HepG2 (cell line): Measurements from ENCODE around the gene PFKL. TPM values are rescaled to one million over a fixed set of nuclear protein-coding genes. Genes with fewer than 3 reads are reported as not detected.
A peak's percentile ranks its signal among the peaks of the same experiment; 100 is the strongest.

Experiments
- ARID3A ChIP-seq: IDR thresholded peaks from 2 replicates; pipeline ENCODE4 v1.6.1; 2012; ENCODE audit warnings: low read depth, low read length, improper control_type of control experiment
- CREM ChIP-seq, 2 experiments: sonication (generic) in 1 of 2; formaldehyde crosslinking in 1 of 2; IDR thresholded peaks; 2 replicates each; pipeline versions ENCODE4 v1.4.0 to v1.6.1; 2016 to 2020; ENCODE audit warnings: antibody characterized with exemption in 1 of 2, mild to moderate bottlenecking in 1 of 2, missing genetic modification reagents in 1 of 2
- EEA1 ChIP-seq: sonication (generic); formaldehyde crosslinking; IDR thresholded peaks from 2 replicates; pipeline ENCODE4 v1.5.1; 2020; ENCODE audit warnings: mild to moderate bottlenecking, missing genetic modification reagents, borderline replicate concordance
- GTF3A ChIP-seq: sonication (generic); formaldehyde crosslinking; conservative IDR thresholded peaks from 2 replicates; pipeline ENCODE4 v1.4.0; 2020; ENCODE audit warnings: mild to moderate bottlenecking, missing genetic modification reagents
- HINFP ChIP-seq: sonication (generic); formaldehyde crosslinking; IDR thresholded peaks from 2 replicates; pipeline ENCODE4 v1.4.0; 2020; ENCODE audit warnings: low read depth, mild to moderate bottlenecking, missing genetic modification reagents
- IKZF1 ChIP-seq: fragments of 450-650 bp; IDR thresholded peaks from 2 replicates; pipeline ENCODE4 v1.7.1; 2016
- KDM5A ChIP-seq: fragments of 200-600 bp; sonication (generic); IDR thresholded peaks from 2 replicates; pipeline ENCODE4 v1.7.0; 2018; ENCODE audit warnings: antibody characterized with exemption, mild to moderate bottlenecking, low read length, borderline replicate concordance
- MYPOP ChIP-seq: sonication (generic); formaldehyde crosslinking; IDR thresholded peaks from 2 replicates; pipeline ENCODE4 v1.8.1; 2023; ENCODE audit warnings: mild to moderate bottlenecking, moderate library complexity, missing genetic modification reagents
- NR2F6 ChIP-seq, 2 experiments: IDR thresholded peaks; 2 replicates each; pipeline ENCODE4 v1.6.1; 2016; ENCODE audit warnings: antibody characterized with exemption in 1 of 2, mild to moderate bottlenecking in 1 of 2
- PHF20 ChIP-seq: sonication (generic); formaldehyde crosslinking; IDR thresholded peaks from 2 replicates; pipeline ENCODE4 v1.5.0; 2020; ENCODE audit warnings: mild to moderate bottlenecking, missing genetic modification reagents
- PTBP1 ChIP-seq: fragments of 200-400 bp; formaldehyde crosslinking; IDR thresholded peaks from 2 replicates; pipeline ENCODE4 v1.6.1; 2018; ENCODE audit warnings: low read length, low read depth; ENCODE audit not compliant: poor library complexity, severe bottlenecking
- RNF2 ChIP-seq: fragments of 450-650 bp; conservative IDR thresholded peaks from 2 replicates; pipeline ENCODE4 v1.6.1; 2016; ENCODE audit warnings: low read depth
- ZFP41 ChIP-seq: sonication (generic); formaldehyde crosslinking; IDR thresholded peaks from 2 replicates; pipeline ENCODE4 v1.4.0; 2020; ENCODE audit warnings: mild to moderate bottlenecking, missing genetic modification reagents, borderline replicate concordance
- ZIK1 ChIP-seq: sonication (generic); formaldehyde crosslinking; IDR thresholded peaks from 2 replicates; pipeline ENCODE4 v1.5.0; 2020; ENCODE audit warnings: mild to moderate bottlenecking, low read depth, missing genetic modification reagents, borderline replicate concordance
- ZNF33A ChIP-seq: sonication (generic); formaldehyde crosslinking; IDR thresholded peaks from 2 replicates; pipeline ENCODE4 v1.5.1; 2020; ENCODE audit warnings: missing genetic modification reagents, mild to moderate bottlenecking, moderate library complexity, borderline replicate concordance
- ZNF552 ChIP-seq: sonication (generic); formaldehyde crosslinking; IDR thresholded peaks from 2 replicates; pipeline ENCODE4 v1.9.0; 2022; ENCODE audit warnings: missing genetic modification reagents, mild to moderate bottlenecking, borderline replicate concordance
- ZNF563 ChIP-seq: sonication (generic); formaldehyde crosslinking; IDR thresholded peaks from 2 replicates; pipeline ENCODE4 v1.8.0; 2022; ENCODE audit warnings: mild to moderate bottlenecking, moderate library complexity, missing genetic modification reagents
- ZNF629 ChIP-seq: sonication (generic); formaldehyde crosslinking; conservative IDR thresholded peaks from 2 replicates; pipeline ENCODE4 v1.5.0; 2020; ENCODE audit warnings: missing genetic modification reagents
- ZNF839 ChIP-seq: sonication (generic); formaldehyde crosslinking; IDR thresholded peaks from 2 replicates; pipeline ENCODE4 v1.4.0; 2020; ENCODE audit warnings: missing genetic modification reagents, mild to moderate bottlenecking, borderline replicate concordance
- polyA plus RNA-seq, 8 experiments: library from polyadenylated mRNA; depleted of rRNA in 3 of 8; stranded (reverse) in 7 of 8; unstranded in 1 of 8; fragments of >200 nt; fragmentation: Illumina TruSeq in 4 of 8; extraction: Trizol in 4 of 8; gene quantifications; 2 replicates each; pipeline versions ENCODE4 v1.2.1 to v1.2.3, GENCODE V29; 2011 to 2016; ENCODE audit warnings: low read depth in 4 of 8, missing spikeins in 1 of 8, mixed read lengths in 1 of 8; ENCODE audit not compliant: insufficient read depth in 1 of 8
- total RNA-seq, 5 experiments: library from RNA; depleted of rRNA; stranded (reverse); fragments of >200 nt; fragmentation: Illumina TruSeq; extraction: Trizol; gene quantifications; 2 replicates each; pipeline ENCODE4 v1.2.3, GENCODE V29; 2016; ENCODE audit warnings: low read depth in 1 of 5
- TF ChIP-seq, protein P1 (sequence below): sonication (generic); formaldehyde crosslinking; IDR thresholded peaks from 2 replicates; pipeline ENCODE4 v1.5.0; 2020; ENCODE audit warnings: missing genetic modification reagents
- TF ChIP-seq, protein P2 (sequence below): IDR thresholded peaks from 2 replicates; pipeline ENCODE4 v1.6.1; 2016; ENCODE audit warnings: missing compliant biosample characterization, missing genetic modification reagents, borderline replicate concordance

Gene PFKL
- total and polyA plus RNA-seq, 2 of the 13 experiments (the other 11 are each of a cell fraction or from before 2014, with no cell fraction given) = 92.8 to 106 TPM

DNA sequence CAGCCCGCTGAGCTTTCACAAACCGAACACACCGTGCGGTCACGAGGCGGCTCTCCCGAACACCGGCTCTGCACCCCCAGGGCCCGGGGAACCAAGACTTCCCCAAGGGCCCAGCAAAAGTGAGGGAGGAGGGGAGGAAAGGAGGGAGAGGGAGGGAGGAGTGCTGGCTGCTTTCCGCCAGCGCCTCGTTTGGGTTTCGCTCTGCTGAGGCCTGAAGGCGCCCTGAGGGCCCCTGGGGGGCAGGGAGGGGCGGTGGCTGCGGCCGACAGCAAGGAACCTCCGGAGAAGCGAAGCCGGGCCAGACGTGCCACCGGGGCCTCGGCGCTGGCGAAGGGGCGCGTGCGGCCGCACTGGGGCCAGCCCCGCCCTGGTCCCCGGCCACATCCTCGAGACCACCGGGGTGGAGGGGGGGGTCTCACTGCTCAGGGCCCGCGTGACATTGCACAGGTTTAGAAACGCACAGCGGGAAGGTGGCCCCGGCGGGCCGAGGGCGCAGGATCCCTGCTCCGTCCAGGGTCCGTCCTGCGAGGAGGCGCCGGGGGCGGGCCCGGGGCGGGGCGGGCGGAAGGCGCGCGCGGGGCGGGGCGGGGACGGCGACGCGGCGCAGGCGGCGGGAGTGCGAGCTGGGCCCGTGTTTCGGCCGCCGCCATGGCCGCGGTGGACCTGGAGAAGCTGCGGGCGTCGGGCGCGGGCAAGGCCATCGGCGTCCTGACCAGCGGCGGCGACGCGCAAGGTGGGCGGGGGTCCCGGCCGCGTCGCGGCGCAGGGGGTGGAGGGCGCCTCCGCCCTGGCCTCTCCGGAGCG lies at the start of gene PFKL (continued):
- TF ChIP-seq ZNF33A (CRISPR knock-in tag) (no peak), CREM (IDR thresholded peaks at IDR 0.05) (no peak), CREM (CRISPR knock-in tag; IDR thresholded peaks at IDR 0.05) (no peak), NR2F6 (IDR thresholded peaks at IDR 0.05) (no peak), NR2F6 (CRISPR knock-in tag; IDR thresholded peaks at IDR 0.05) (no peak), KDM5A (no peak), ZNF629 (CRISPR knock-in tag) (no peak), ZFP41 (no peak), PTBP1 (no peak), HINFP (CRISPR knock-in tag) (no peak), ZNF563 (CRISPR knock-in tag) (peak; percentile 92), RNF2 (peak; percentile 56), PHF20 (CRISPR knock-in tag) (no peak; the same call in 1 of the 2 replicates), ZIK1 (CRISPR knock-in tag) (peak; percentile 85; the same call in 1 of the 2 replicates), ZNF552 (no peak), IKZF1 (no peak), ZNF839 (CRISPR knock-in tag) (no peak), EEA1 (no peak), ARID3A (no peak), MYPOP (no peak; the same call in 1 of the 2 replicates), GTF3A (CRISPR knock-in tag) (0 out of 2 replicates have a peak, but pooled peaks have one; percentile 39)
- TF ChIP-seq, protein P1, sequence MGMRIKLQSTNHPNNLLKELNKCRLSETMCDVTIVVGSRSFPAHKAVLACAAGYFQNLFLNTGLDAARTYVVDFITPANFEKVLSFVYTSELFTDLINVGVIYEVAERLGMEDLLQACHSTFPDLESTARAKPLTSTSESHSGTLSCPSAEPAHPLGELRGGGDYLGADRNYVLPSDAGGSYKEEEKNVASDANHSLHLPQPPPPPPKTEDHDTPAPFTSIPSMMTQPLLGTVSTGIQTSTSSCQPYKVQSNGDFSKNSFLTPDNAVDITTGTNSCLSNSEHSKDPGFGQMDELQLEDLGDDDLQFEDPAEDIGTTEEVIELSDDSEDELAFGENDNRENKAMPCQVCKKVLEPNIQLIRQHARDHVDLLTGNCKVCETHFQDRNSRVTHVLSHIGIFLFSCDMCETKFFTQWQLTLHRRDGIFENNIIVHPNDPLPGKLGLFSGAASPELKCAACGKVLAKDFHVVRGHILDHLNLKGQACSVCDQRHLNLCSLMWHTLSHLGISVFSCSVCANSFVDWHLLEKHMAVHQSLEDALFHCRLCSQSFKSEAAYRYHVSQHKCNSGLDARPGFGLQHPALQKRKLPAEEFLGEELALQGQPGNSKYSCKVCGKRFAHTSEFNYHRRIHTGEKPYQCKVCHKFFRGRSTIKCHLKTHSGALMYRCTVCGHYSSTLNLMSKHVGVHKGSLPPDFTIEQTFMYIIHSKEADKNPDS = no peak
- TF ChIP-seq, protein P2, sequence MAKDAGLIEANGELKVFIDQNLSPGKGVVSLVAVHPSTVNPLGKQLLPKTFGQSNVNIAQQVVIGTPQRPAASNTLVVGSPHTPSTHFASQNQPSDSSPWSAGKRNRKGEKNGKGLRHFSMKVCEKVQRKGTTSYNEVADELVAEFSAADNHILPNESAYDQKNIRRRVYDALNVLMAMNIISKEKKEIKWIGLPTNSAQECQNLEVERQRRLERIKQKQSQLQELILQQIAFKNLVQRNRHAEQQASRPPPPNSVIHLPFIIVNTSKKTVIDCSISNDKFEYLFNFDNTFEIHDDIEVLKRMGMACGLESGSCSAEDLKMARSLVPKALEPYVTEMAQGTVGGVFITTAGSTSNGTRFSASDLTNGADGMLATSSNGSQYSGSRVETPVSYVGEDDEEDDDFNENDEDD (CRISPR knock-in tag) = no peak
